ENCODE data around the gene SNED1.

Gene SNED1

GRCh38 chr2:241132538-241133435 lies 134.4 kb downstream of the SNED1 start:
- DNase-seq (ENCODE audit: low spot score): no peak

- no peak for DNase-seq (ENCODE audit: low spot score)
Measured at GRCh38 chr2:241133436-241133820, 135.0 kb downstream of the SNED1 start.

- DNase-seq (ENCODE audit: low spot score): no peak
Measured at GRCh38 chr2:241134711-241135110, 136.3 kb downstream of the SNED1 start.

DNA sequence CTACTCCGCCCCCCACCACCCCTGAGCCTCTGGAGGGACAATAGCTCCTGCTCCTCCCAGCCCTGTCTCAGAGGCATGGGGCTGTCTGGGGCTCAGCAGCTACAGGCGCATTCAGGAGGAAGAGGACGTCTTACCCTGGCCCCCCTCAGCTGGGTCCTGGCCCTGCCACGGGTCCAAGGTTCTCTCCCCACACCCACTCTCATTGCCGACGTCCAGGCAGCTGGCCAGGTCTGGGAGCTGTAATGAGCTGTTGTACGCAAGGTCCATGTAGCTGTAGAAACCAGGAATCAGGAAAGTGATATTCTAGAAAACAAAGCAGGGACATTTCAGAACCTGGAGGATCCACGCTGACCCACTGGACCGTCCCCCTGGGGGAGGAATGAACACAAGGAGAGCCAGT lies 137.3 kb downstream of the SNED1 start:
- no peak for DNase-seq (ENCODE audit: low spot score)

GRCh38 chr2:241136191-241136590 lies 137.8 kb downstream of the SNED1 start:
- DNase-seq (ENCODE audit: low spot score): no peak

GRCh38 chr2:241136661-241137260 lies 138.3 kb downstream of the SNED1 start:
- DNase-seq (ENCODE audit: low spot score): no peak

- no peak for DNase-seq (ENCODE audit: low spot score)
Measured at GRCh38 chr2:241137276-241138190, 139.1 kb downstream of the SNED1 start.

- no peak for DNase-seq (ENCODE audit: low spot score)
Measured at GRCh38 chr2:241138471-241138870, 140.1 kb downstream of the SNED1 start.

- no peak for DNase-seq (ENCODE audit: low spot score)
Measured at GRCh38 chr2:241139531-241140444, 141.4 kb downstream of the SNED1 start.

- no peak for DNase-seq (ENCODE audit: low spot score)
Measured at GRCh38 chr2:241140445-241140840, 142.0 kb downstream of the SNED1 start.

DNA sequence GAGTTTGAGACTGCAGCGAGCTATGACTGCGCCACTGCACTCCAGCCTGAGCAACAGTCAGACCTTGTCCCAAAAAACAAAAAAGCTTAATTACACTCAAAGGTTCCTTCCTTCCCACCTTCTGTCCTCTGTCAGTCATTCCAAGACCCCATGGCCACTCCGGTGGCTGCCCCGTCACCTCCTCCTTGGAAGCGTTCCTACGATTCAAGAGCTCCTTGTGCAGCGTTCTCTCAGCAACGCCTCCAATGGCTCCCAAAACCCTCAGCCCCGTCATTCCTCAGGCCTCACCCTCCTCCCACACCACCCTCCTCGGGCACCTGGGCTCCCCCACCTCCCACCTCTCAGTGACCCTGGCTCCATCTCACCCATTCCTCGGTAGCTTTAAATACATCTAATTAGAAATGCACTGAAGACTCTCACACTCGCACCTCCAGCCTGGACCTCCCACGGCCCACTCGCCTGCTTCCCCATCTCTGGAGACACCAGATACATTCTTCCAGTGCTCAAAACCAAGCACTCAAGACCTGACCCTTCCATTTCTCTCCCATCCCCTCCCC lies 142.9 kb downstream of the SNED1 start:
- no peak for DNase-seq (ENCODE audit: low spot score)

DNA sequence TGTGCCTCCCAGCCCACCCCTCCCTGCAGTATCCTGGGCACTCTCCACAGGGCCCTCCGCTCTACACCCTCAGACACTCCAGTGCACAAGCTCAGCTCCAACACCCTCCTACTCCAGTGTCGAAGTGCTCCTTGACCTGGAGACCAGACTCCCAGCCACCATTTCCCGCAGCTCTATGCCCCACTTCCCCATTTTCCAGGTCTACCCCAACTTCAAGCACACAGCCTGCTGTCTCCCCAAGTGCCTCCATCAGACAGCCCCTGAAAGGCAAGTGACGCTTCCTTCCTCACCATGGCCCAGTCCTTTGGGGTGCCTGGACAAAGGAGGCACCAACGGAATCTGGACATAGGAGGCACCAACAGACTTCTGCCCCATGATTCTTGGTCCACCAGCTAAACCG lies 143.6 kb downstream of the SNED1 start:
- no peak for DNase-seq (ENCODE audit: low spot score)

DNA sequence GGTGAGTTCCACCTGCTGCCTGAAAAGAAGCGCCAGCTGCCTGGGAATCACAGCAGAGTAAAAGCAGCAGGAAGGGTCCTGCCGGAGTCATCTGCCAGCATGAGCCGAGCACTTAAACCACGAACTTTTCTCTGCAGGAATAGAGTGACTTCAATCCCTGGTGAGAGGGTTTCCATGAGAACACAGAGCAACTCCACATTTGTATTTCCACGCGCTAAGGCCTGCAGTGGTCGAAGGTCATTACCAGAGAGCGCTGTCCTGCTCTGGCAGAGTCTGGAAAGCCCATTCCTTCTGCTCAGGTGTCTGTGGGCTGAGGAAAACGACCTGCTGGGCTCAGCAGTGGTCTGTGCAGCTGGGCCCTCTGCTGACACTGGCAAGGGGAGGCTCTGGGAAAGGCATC lies 144.2 kb downstream of the SNED1 start:
- DNase-seq (ENCODE audit: low spot score): no peak

Data from D341Med (cell line).